Fibroblast of lung (primary cell): ENCODE data around the gene PIK3R6. TPM values are rescaled to one million over a fixed set of nuclear protein-coding genes. Genes with fewer than 3 reads are reported as not detected.

Experiments
- DNase-seq, 2 donors: peaks; one replicate each; pipeline versions ENCODE4 v3.0.0 to v3.0.0-alpha.2; 2010; ENCODE audit warnings: low read depth in 2 of 2
- H2AFZ ChIP-seq: 2 replicates; pipeline ENCODE4 v1.5.1; 2012; ENCODE audit warnings: low read length, control low read depth, inconsistent platforms
- H3K27ac ChIP-seq: 2 replicates; pipeline ENCODE4 v1.5.1; 2011; ENCODE audit warnings: low read length, control low read depth; ENCODE audit not compliant: insufficient read depth
- H3K27me3 ChIP-seq: 2 replicates; pipeline ENCODE4 v1.5.1; 2011; ENCODE audit warnings: mild to moderate bottlenecking, low read length; ENCODE audit not compliant: control insufficient read depth, insufficient read depth
- H3K36me3 ChIP-seq: 2 replicates; pipeline ENCODE4 v1.5.1; 2011; ENCODE audit warnings: low read length; ENCODE audit not compliant: control insufficient read depth, insufficient read depth
- H3K4me1 ChIP-seq: 2 replicates; pipeline ENCODE4 v1.5.1; 2011; ENCODE audit warnings: low read length; ENCODE audit not compliant: control insufficient read depth, insufficient read depth; ENCODE audit errors: extremely low read depth
- H3K4me2 ChIP-seq: 2 replicates; pipeline ENCODE4 v1.5.1; 2011; ENCODE audit warnings: low read length, control low read depth; ENCODE audit not compliant: insufficient read depth; ENCODE audit errors: extremely low read depth
- H3K4me3 ChIP-seq, 4 experiments: fragments of 200-600 bp in 1 of 4; sonication (generic) in 1 of 4; replicated peaks in 1 of 4; 2 replicates each; pipeline ENCODE4 v1.5.1; 2011 to 2016; ENCODE audit warnings: low read length in 4 of 4, low read depth in 3 of 4, mild to moderate bottlenecking in 3 of 4, control low read depth in 2 of 4, inconsistent platforms in 1 of 4, mixed read lengths in 1 of 4; ENCODE audit not compliant: insufficient read depth in 1 of 4; ENCODE audit errors: control extremely low read depth in 1 of 4
- H3K79me2 ChIP-seq: 2 replicates; pipeline ENCODE4 v1.5.1; 2012; ENCODE audit warnings: mild to moderate bottlenecking, low read length, inconsistent platforms; ENCODE audit not compliant: control insufficient read depth, insufficient read depth
- H3K9ac ChIP-seq: 2 replicates; pipeline ENCODE4 v1.5.1; 2011; ENCODE audit warnings: mild to moderate bottlenecking, low read length, control low read depth; ENCODE audit not compliant: insufficient read depth
- H3K9me3 ChIP-seq: 2 replicates; pipeline ENCODE4 v1.5.1; 2012; ENCODE audit warnings: low read depth, low read length; ENCODE audit not compliant: control insufficient read depth, insufficient read depth
- H4K20me1 ChIP-seq: 2 replicates; pipeline ENCODE4 v1.5.1; 2011; ENCODE audit warnings: low read length; ENCODE audit not compliant: control insufficient read depth, insufficient read depth; ENCODE audit errors: extremely low read depth
- EZH2 ChIP-seq: IDR thresholded peaks from 2 replicates; pipeline ENCODE4 v1.5.1; 2012; ENCODE audit warnings: low read length, control low read depth, mild to moderate bottlenecking; ENCODE audit errors: missing control alignments
- polyA plus RNA-seq, 2 donors: library from polyadenylated mRNA; depleted of rRNA in 1 of 2; stranded (reverse) in 1 of 2; unstranded in 1 of 2; fragments of >200 nt; gene quantifications; 2 replicates each; pipeline ENCODE4 v1.2.1, GENCODE V29; 2011 to 2012; ENCODE audit warnings: missing spikeins in 1 of 2
- total RNA-seq: library from RNA; depleted of rRNA; stranded (reverse); fragments of >200 nt; gene quantifications from 2 replicates; pipeline ENCODE4 v1.2.1, GENCODE V29; 2014
- TF ChIP-seq, protein P1 (sequence below), 2 donors: IDR thresholded peaks in 1 of 2; conservative IDR thresholded peaks in 1 of 2; 1 replicate in 1 of 2; 2 replicates in 1 of 2; pipeline ENCODE4 v1.5.1; 2011 to 2012; ENCODE audit warnings: low read length in 2 of 2, control low read depth in 1 of 2, inconsistent platforms in 1 of 2, low read depth in 1 of 2, mild to moderate bottlenecking in 1 of 2

Gene PIK3R6
- total and polyA plus RNA-seq, 2 donors (not counting 1 experiment from before 2014, with no cell fraction given) = 0.02 TPM; not detected in 1

DNA sequence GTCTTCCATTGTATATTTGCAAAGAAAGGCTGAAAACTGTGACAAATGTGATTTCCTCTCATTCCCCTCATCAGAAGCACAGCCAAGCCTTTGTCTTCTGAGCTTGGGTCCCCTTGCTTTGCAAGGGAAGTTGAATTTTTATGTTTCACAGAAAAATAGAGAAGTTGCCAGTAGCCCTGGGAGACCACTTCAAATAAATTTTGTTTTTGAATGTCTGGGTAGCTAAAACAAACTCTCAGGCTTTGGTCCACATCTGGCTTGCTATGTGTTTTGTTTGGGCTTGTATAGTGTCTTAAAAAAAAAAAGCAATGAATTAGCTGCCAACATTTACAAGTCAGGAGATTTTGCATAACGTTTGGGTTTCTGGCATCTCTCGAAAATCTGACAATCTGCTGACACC lies 24.1 kb downstream of the PIK3R6 start:
- no peak for TF ChIP-seq EZH2
- TF ChIP-seq, protein P1, sequence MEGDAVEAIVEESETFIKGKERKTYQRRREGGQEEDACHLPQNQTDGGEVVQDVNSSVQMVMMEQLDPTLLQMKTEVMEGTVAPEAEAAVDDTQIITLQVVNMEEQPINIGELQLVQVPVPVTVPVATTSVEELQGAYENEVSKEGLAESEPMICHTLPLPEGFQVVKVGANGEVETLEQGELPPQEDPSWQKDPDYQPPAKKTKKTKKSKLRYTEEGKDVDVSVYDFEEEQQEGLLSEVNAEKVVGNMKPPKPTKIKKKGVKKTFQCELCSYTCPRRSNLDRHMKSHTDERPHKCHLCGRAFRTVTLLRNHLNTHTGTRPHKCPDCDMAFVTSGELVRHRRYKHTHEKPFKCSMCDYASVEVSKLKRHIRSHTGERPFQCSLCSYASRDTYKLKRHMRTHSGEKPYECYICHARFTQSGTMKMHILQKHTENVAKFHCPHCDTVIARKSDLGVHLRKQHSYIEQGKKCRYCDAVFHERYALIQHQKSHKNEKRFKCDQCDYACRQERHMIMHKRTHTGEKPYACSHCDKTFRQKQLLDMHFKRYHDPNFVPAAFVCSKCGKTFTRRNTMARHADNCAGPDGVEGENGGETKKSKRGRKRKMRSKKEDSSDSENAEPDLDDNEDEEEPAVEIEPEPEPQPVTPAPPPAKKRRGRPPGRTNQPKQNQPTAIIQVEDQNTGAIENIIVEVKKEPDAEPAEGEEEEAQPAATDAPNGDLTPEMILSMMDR (conservative IDR thresholded peaks at IDR 0.05 in 1 of 2, IDR thresholded peaks at IDR 0.05 in 1 of 2; ENCODE audit: low read depth in 1 of 2, low read length in 2 of 2) = no peak
- no peak for DNase-seq
- no peaks in the 10 kb centered on the region for H3K36me3 ChIP-seq

DNA sequence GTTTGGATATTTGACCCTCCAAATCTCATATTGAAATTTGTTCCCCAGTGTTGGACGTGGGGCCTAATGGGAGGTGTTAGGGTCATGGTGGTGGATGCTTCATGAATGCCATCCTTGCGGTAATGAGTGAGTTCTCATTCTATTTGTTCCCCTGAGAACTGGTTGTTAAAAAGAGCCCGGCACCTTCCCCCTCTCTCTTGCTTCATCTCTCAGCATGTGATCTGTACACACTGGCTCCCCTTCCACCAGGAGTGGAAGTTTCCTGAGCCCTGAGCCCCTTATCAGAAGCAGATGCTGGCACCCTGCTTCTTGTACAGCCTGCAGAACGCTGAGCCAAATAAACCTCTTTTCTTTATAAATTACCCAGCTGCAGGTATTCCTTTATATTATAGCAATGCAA lies 25.6 kb downstream of the PIK3R6 start:
- H3K27ac ChIP-seq = no peak overlapping the region
- no peaks in the 10 kb centered on the region for H3K9me3 ChIP-seq
- DNase-seq = no peak
- no peak overlapping the region for H3K4me2 ChIP-seq
- no peak overlapping the region for H3K4me3 ChIP-seq
- no peaks in the 10 kb centered on the region for H3K79me2 ChIP-seq
- no peaks in the 10 kb centered on the region for H3K36me3 ChIP-seq
- no peak for TF ChIP-seq EZH2
- TF ChIP-seq, protein P1 (conservative IDR thresholded peaks at IDR 0.05 in 1 of 2, IDR thresholded peaks at IDR 0.05 in 1 of 2; ENCODE audit: low read depth in 1 of 2, low read length in 2 of 2) = no peak
- H4K20me1 ChIP-seq = no peaks in the 10 kb centered on the region
- no peak overlapping the region for H2AFZ ChIP-seq
- H3K9ac ChIP-seq = no peak overlapping the region
- H3K27me3 ChIP-seq = no peaks in the 10 kb centered on the region
- no peaks in the 10 kb centered on the region for H3K4me1 ChIP-seq

More for the DNA sequence above, 24.1 kb downstream of the PIK3R6 start:
- H2AFZ ChIP-seq = no peak overlapping the region
- no peaks in the 10 kb centered on the region for H4K20me1 ChIP-seq
- H3K9me3 ChIP-seq = no peaks in the 10 kb centered on the region
- no peak overlapping the region for H3K4me3 ChIP-seq
- no peak overlapping the region for H3K4me2 ChIP-seq
- no peak overlapping the region for H3K27ac ChIP-seq
- H3K79me2 ChIP-seq = no peaks in the 10 kb centered on the region
- no peaks in the 10 kb centered on the region for H3K27me3 ChIP-seq
- no peaks in the 10 kb centered on the region for H3K4me1 ChIP-seq
- no peak overlapping the region for H3K9ac ChIP-seq

DNA sequence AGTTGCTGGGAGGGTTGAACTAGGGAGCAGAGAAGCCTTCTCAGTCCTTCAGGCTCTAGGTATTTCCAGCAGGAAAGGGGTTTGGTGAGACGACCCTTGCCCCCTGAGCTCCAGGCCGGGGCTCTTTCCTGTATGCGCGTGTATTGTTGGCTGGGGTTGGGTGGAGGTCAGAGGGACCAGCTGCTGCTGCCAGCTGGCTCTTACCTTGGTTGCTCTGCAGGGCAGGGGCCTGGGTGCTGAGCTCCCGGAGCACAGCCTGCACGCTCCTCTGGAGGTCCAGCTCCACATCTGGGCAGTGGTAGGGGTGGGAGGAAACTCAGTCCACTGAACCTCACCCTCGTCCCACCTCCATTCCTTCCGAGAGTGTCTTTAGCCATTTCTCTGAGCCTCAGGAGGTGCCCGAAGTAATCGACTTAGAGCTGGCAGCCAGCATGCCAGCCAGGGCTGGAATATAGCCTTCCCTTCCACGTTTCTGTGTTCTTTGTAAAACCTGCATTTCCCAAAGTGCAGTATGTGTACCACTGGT lies 28.0 kb downstream of the PIK3R6 start:
- DNase-seq = no peak
- no peak overlapping the region for H3K4me3 ChIP-seq
- H3K36me3 ChIP-seq = no peaks in the 10 kb centered on the region
- no peaks in the 10 kb centered on the region for H3K79me2 ChIP-seq
- H3K4me1 ChIP-seq = no peaks in the 10 kb centered on the region
- H3K9ac ChIP-seq = no peak overlapping the region
- no peaks in the 10 kb centered on the region for H4K20me1 ChIP-seq
- no peak overlapping the region for H3K27ac ChIP-seq
- no peaks in the 10 kb centered on the region for H3K9me3 ChIP-seq
- no peaks in the 10 kb centered on the region for H3K27me3 ChIP-seq
- no peak overlapping the region for H2AFZ ChIP-seq
- H3K4me2 ChIP-seq = no peak overlapping the region
- TF ChIP-seq EZH2 = no peak
- TF ChIP-seq, protein P1 (conservative IDR thresholded peaks at IDR 0.05 in 1 of 2, IDR thresholded peaks at IDR 0.05 in 1 of 2; ENCODE audit: low read depth in 1 of 2, low read length in 2 of 2) = no peak
